NB4 (cell line): Measurements from ENCODE around the gene PLAAT1.

ENCODE experiments used
- CTCF ChIP-seq: IDR thresholded peaks from one replicate; pipeline ENCODE4 v1.5.1; 2012; ENCODE audit warnings: low read depth, low read length
- POLR2A ChIP-seq: IDR thresholded peaks from 2 replicates; pipeline ENCODE4 v1.6.1; 2011; ENCODE audit warnings: mild to moderate bottlenecking; ENCODE audit not compliant: insufficient read length; ENCODE audit errors: extremely low read depth

DNA sequence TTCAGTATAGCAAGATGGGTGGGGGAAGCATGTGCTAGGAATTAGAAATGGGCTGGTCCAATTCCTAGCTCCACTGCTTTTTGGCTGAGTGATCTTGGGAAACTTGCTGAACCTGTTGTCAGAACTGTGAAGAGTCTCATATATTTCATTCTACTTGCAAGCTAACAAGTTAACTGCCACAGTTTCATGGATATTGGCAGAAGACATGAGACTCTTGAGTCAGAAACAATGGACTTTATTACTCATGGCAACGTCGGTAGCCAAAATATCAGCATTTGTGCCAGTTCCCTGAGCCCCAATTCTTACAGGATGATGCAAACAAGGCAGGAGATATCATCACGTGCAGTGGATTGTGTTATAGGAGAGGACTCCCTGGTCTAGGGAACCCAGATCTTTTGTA, 26.6 kb upstream of the PLAAT1 start:
- no peak for TF ChIP-seq CTCF
- TF ChIP-seq POLR2A: no peak
